C4-2B (cell line): ENCODE measurements around the gene LCMT2.
"Not testable (repeated sequence)": the region's sequence is repeated elsewhere in the genome, so short reads cannot be mapped to it uniquely, and the experiment has no call there.

Source experiments
- H3K27ac ChIP-seq: fragments of 450-650 bp; 2 replicates; pipeline ENCODE4 v1.5.1; 2017
- ZFX ChIP-seq: fragments of 450-650 bp; IDR thresholded peaks from 2 replicates; pipeline ENCODE4 v1.6.1; 2017
- TF ChIP-seq, protein P1 (sequence below): fragments of 450-650 bp; conservative IDR thresholded peaks from 2 replicates; pipeline ENCODE4 v1.5.1; 2017; ENCODE audit warnings: mild to moderate bottlenecking

LCMT2 gene

GRCh38 chr15:43312378-43312777 is 18.0 kb downstream of the LCMT2 start:
- no peak for TF ChIP-seq ZFX
- TF ChIP-seq, protein P1, sequence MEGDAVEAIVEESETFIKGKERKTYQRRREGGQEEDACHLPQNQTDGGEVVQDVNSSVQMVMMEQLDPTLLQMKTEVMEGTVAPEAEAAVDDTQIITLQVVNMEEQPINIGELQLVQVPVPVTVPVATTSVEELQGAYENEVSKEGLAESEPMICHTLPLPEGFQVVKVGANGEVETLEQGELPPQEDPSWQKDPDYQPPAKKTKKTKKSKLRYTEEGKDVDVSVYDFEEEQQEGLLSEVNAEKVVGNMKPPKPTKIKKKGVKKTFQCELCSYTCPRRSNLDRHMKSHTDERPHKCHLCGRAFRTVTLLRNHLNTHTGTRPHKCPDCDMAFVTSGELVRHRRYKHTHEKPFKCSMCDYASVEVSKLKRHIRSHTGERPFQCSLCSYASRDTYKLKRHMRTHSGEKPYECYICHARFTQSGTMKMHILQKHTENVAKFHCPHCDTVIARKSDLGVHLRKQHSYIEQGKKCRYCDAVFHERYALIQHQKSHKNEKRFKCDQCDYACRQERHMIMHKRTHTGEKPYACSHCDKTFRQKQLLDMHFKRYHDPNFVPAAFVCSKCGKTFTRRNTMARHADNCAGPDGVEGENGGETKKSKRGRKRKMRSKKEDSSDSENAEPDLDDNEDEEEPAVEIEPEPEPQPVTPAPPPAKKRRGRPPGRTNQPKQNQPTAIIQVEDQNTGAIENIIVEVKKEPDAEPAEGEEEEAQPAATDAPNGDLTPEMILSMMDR = no peak
- no peak overlapping the region for H3K27ac ChIP-seq

DNA sequence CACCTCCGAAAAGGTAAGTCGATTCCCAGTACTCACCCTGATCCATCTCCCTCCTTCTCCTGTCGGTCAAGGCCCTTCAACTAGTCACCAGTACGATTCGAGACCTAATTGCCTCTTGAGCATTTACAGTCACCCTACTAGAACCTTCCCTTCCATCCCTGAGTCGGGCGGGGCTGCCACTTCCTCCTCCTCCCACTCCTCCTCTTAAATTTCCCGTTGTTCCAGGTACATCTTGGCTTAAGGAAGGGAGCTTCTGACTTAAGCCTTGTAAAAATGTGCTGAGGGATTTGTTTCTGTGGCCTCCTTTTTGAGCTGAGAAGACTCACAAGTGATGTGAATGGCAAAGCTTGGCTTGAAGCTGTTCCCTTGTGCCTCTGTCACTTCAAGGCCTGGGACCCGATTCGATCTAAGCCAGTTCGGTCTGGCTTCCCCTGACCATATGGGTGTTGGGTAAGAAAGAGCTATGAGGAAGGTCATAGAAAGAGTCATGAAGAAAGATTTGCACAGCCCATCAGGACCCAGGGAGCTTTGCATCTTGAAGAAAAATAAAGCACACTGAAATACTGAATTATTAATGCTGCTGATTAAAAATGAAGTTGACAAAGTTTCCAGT is 28.1 kb downstream of the LCMT2 start, which contains the start of gene TGM7:
TGM7 (minus strand) TSS at position 51 of the 613 bp plus-strand sequence.
- TF ChIP-seq ZFX = no peak
- TF ChIP-seq, protein P1 = no peak

DNA sequence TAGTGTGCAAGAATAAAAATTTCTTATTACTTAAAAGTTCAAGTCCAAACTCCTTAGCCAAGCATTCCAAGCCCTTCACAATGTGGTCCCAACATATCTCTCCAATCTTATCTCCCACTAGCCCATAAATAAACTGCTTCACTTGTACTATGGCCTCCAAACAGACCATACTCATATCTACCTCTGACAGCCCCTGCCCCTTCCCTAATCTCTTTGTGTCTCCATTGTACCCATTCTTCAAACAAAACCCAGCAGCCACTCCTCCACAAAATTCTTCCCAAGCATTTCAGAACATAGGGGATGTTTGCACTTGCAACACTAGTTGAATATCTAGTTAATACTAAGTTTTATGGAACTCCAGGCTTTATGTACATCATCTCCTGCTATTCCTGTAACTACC is 30.5 kb downstream of the LCMT2 start:
- no peak overlapping the region for H3K27ac ChIP-seq
- TF ChIP-seq ZFX = no peak
- TF ChIP-seq, protein P1 = no peak

More for the DNA sequence above, 28.1 kb downstream of the LCMT2 start, which contains the start of gene TGM7:
- no peak within 1 kb of the TSS for H3K27ac ChIP-seq

DNA sequence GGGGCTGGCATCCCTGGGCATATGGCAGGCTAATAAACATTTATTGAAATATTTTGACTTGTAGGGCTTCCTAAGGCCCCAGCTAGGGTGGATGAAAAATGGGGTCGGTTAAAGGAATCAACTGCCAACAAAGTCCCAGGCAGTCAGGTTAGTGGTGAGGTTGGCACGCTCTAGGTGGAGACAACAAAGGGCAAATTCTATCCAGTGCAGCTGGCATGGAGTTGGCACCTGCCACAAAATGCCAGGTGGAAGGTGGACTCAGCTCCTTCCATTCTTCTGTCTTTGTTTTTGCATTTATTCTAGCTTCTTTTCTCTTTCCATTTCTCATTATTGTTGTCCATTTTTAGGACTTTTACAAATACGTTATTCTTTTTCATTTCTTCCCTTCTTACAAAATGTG is 31.0 kb downstream of the LCMT2 start:
- TF ChIP-seq ZFX = no peak
- TF ChIP-seq, protein P1 = no peak
- no peak overlapping the region for H3K27ac ChIP-seq

DNA sequence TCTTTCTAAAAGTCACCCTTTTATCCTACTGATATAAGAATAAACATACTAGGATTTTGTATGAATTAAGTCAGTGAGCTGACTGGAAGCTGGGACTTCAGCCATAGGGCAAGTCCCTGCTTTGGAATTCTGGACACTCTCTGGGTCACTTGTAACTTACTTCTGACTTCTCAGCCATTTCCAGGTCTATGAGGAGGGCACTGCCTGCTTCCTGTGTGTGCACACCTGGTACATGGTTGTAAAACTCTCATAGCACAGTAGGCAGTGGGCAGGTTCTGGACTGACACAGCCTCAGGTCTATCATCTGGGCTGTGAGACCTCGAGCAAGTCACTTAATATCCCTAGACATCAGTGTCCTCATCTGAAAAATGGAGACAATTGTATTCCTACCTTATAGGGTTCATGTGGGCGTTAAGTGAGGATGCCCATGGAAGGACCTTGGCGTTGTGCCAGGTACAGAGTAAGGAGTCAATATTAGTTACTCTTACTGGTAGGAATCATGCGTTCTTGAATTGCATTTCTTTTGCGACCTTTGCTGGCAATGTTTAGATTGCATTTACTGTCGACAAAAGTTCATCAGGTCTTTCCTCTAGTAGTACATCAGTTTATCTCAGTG is 36.2 kb downstream of the LCMT2 start:
- TF ChIP-seq, protein P1 = no peak
- no peak for TF ChIP-seq ZFX
- H3K27ac ChIP-seq = no peak overlapping the region

DNA sequence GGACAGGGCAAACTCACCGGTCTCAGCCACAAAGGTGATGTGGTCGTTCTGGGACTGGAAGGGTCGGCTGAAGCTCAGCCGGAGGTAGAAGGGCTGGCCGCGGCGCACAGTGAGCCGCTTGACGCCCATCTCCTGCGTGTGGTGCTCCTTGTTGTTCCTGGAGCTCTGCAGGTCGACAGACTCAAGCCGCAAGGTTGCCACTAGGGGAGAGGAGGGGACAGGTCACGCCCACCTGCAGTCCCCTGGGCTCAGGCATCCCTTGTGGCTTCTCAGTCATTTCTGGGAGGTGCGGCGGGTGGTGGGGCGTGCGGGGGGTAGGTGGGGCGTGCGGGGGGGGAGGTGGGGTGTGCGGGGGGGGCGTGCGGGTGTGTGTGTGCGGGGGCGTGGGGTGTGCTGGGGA is 36.9 kb downstream of the LCMT2 start:
- TF ChIP-seq ZFX = no peak
- TF ChIP-seq, protein P1 = no peak
- no peak overlapping the region for H3K27ac ChIP-seq

GRCh38 chr15:43292375-43293078 is 37.8 kb downstream of the LCMT2 start:
- TF ChIP-seq ZFX = no peak
- TF ChIP-seq, protein P1 = no peak
- H3K27ac ChIP-seq = no peak overlapping the region

DNA sequence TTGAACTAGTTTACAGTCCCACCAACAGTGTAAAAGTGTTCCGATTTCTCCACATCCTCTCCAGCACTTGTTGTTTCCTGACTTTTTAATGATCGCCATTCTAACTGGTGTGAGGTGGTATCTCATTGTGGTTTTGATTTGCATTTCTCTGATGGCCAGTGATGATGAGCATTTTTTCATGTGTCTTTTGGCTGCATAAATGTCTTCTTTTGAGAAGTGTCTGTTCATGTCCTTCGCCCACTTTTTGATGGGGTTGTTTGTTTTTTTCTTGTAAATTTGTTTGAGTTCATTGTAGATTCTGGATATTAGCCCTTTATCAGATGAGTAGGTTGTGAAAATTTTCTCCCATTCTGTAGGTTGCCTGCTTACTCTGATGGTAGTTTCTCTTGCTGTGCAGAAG is 40.7 kb downstream of the LCMT2 start:
- H3K27ac ChIP-seq = not testable (repeated sequence)
